Measurements from ENCODE around the gene ELF5.

The ELF5 gene

GRCh38 chr11:34513682-34514449, at the start of gene ELF5:
Gene ELF5 (minus strand): TSS chr11:34513794. CDS start chr11:34505749, 8,045 bp downstream.
- no peak for DNase-seq

- no peak for DNase-seq
Measured at GRCh38 chr11:34562976-34563375, 49.4 kb upstream of the ELF5 start.

- no peak for DNase-seq
Measured at GRCh38 chr11:34560511-34560910, 46.9 kb upstream of the ELF5 start.

GRCh38 chr11:34558673-34559072, 45.1 kb upstream of the ELF5 start:
- DNase-seq = no peak

GRCh38 chr11:34558211-34558610, 44.6 kb upstream of the ELF5 start:
- no peak for DNase-seq

- DNase-seq = no peak
Measured at GRCh38 chr11:34552270-34552669, 38.7 kb upstream of the ELF5 start.

- no peak for DNase-seq
Measured at GRCh38 chr11:34549271-34549670, 35.7 kb upstream of the ELF5 start.

- DNase-seq = no peak
Measured at GRCh38 chr11:34548278-34548677, 34.7 kb upstream of the ELF5 start.

GRCh38 chr11:34546511-34547209, 33.1 kb upstream of the ELF5 start:
- DNase-seq = no peak

- no peak for DNase-seq
Measured at GRCh38 chr11:34542089-34542488, 28.5 kb upstream of the ELF5 start.

- no peak for DNase-seq
Measured at GRCh38 chr11:34540870-34541269, 27.3 kb upstream of the ELF5 start.

- DNase-seq = no peak
Measured at GRCh38 chr11:34537636-34538035, 24.0 kb upstream of the ELF5 start.

- no peak for DNase-seq
Measured at GRCh38 chr11:34536056-34536455, 22.5 kb upstream of the ELF5 start.

- DNase-seq = no peak
Measured at GRCh38 chr11:34534826-34535225, 21.2 kb upstream of the ELF5 start.

- DNase-seq = no peak
Measured at GRCh38 chr11:34531663-34532062, 18.1 kb upstream of the ELF5 start.

GRCh38 chr11:34530545-34531234, 17.1 kb upstream of the ELF5 start:
- DNase-seq = no peak

- no peak for DNase-seq
Measured at GRCh38 chr11:34529643-34530042, 16.0 kb upstream of the ELF5 start.

GRCh38 chr11:34528072-34528471, 14.5 kb upstream of the ELF5 start:
- DNase-seq = no peak

- DNase-seq = no peak
Measured at GRCh38 chr11:34525888-34526657, 12.5 kb upstream of the ELF5 start.

- DNase-seq = no peak
Measured at GRCh38 chr11:34525098-34525497, 11.5 kb upstream of the ELF5 start.

GRCh38 chr11:34524696-34525095, 11.1 kb upstream of the ELF5 start:
- DNase-seq = no peak

- no peak for DNase-seq
Measured at GRCh38 chr11:34523053-34523452, 9.5 kb upstream of the ELF5 start.

GRCh38 chr11:34522188-34522587, 8.6 kb upstream of the ELF5 start:
- no peak for DNase-seq
